Diencephalon (tissue), 1 donor: Measurements from ENCODE around the gene STAT6. TPM values are rescaled to one million over a fixed set of nuclear protein-coding genes. Genes with fewer than 3 reads are reported as not detected.

Experiments
- total RNA-seq: library from RNA; depleted of rRNA; stranded (reverse); fragments of >200 nt; gene quantifications from one replicate; pipeline ENCODE4 v1.2.3, GENCODE V29; 2014

STAT6 gene
- 8.1 TPM for total RNA-seq

GRCh38 chr12:57111031-57111734, at the start of gene STAT6:
Gene STAT6 (minus strand): TSS chr12:57111362. CDS start chr12:57108278, 3,084 bp downstream.

DNA sequence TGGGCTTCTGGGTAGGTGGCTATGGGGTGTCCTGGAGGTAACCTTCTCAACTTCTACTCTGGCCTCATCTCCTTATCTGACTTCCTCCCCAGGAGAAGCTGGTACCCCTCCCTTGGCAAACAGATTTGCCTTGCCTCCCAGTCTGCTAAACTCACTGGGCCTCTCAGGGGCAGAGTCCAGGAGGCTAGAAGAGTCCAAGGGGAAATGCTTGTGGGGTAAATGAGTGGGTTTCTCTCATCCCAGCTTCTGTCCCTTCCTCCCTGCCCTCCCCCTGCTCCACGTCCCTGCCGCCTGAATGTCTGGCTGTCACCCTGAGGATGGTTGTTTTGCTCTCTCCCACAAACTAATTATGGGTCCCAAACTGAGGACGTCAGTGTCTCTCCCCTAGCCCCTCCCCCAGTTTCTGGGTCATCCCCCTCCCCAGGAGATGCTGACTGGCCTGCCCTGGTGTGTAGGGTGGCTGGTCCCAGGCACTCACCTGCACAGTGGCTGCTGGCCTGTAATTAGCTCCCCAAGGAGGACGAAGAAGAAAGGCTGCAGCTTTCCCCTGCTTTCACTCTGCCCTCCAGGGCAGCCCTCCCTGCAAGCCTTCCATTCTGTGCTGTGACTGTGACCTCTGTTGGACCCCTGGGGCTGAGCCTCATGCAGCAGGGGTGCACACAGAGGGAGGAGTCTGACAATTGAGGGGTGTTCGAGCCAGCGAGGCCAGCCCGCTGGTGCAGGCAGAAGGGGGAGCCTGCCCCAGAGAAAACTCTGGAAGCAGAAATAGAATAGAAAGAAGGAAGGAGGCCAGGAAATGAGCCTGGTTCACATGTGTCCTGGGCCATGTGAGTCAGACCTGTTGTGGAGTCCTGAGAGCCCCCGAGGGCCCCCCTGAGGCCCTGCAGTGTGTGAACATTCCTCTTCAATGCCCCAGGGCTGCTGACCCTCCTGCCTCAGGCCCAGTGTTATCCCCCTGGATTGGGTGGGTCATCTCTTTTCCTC, 36.1 kb upstream of the STAT6 start, which contains the start of gene LRP1-AS:
TSS of gene LRP1-AS (minus strand) at position 659 of the 984 bp plus-strand sequence.

DNA sequence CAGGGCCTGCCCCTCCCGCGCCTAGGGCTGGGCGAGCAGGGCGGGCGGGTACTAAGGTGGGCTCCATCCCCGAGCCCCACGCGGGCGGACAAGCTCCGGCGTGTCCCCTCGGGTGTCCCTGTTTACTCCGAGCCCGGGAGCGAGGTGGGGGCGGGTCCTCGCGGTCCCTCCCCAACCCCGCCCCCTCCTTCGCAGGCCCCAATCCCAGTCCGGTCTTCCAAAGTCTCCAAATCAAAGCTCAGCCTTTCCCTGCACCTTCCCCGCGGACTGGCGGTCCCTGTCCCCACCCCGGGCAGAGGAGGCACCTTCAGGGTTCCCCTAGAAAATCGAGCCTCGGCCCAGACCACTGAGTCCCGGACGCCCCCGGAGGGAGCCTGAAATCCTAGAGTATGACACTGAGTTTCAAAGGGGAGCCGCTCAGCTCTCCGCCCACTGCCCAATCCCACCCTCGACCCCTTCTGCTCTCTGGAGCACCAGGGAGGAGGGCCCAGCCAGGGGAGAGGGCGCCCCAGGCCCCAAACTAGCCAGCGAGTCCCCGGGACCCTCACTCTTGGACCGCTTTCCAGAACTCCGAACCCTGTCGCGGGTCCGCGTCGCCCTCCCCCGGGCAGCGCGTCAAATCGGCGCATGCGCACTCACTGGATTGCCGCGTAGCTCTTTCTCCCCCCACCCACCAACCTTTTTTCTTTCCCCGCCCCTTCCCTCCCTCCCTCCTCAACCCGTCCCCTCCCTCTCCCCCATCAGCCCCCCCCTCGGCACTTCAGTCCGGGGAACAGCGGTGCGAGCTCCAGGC, 16.8 kb upstream of the STAT6 start, which contains the start of gene LRP1:
TSS of gene LRP1 (plus strand) at position 758 of the 793 bp plus-strand sequence. CDS start 482 bp downstream, outside the sequence.

GRCh38 chr12:57088354-57089270, 22.6 kb downstream of the STAT6 start, which contains the start of gene NAB2:
Gene NAB2 (plus strand): TSS chr12:57089114. CDS start chr12:57089272, 158 bp downstream.

DNA sequence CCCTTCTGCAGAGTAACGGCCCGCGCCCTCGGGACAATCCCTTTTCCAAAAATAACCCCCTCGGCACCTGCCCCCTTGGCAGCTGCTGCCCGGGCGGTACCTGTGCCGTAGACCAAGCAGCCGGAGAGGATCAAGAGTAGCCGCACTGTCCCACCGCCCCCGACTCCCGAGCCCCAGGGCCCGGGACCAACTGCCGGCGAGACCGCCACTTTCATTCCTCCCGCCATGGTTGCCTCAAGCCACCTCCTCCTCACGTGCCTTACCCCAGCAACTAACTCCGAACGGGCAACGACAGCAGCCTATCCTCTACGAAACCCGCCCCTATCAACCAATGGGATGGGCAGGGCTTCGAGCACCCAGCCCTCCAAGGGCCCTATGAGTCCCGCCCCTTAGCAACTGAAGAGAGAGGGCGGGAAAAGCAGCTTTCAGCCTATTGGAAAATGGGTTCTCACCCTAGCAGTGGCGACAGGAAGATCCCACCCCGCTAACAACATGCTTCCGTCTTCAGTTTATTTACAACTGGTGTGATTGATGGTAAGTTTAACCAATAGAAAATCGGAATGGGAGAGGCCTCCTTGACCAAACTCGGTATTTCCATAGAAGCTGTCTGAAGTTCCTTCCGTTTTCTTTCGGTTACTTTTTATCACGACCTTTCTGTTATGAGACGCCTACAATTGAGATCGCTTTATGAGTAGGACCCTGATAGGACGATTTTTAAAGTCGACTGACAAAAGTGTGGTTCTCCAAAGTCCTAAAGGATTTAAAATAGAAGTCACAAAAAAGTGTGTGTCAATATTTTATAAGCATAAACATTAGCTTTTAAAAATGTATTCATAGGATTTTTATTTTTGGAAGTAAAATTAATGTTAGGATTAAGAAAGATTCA, 32.4 kb downstream of the STAT6 start, which contains the start of gene NEMP1:
TSS of gene NEMP1 (minus strand) at position 273 of the 886 bp plus-strand sequence. CDS start at position 227, 46 bp downstream.

GRCh38 chr12:57049890-57050289, 61.3 kb downstream of the STAT6 start, which contains the start of gene MYO1A:
Gene MYO1A (minus strand): TSS chr12:57050129. CDS start chr12:57048323, 1,806 bp downstream.

Other genes starting within 250 kb of the STAT6 start
- 0.23 TPM for gene SDR9C7, start 177.0 kb downstream of the STAT6 start, total RNA-seq
- gene RDH16, start 153.8 kb downstream of the STAT6 start, total RNA-seq = 0.23 TPM
- gene ZBTB39, start 104.8 kb downstream of the STAT6 start, total RNA-seq = 10.1 TPM
- 5.1 TPM for gene TAC3, start 94.8 kb downstream of the STAT6 start, total RNA-seq
- not detected for gene MYO1A, start 61.2 kb downstream of the STAT6 start, total RNA-seq
- 7.6 TPM for gene NEMP1, start 32.6 kb downstream of the STAT6 start, total RNA-seq
- gene NAB2, start 22.2 kb downstream of the STAT6 start, total RNA-seq = 16.6 TPM
- 114 TPM for gene LRP1, start 17.1 kb upstream of the STAT6 start, total RNA-seq
- gene LRP1-AS, start 36.3 kb upstream of the STAT6 start, total RNA-seq = not detected
- 4.4 TPM for gene NXPH4, start 105.4 kb upstream of the STAT6 start, total RNA-seq
- gene SHMT2, start 118.3 kb upstream of the STAT6 start, total RNA-seq = 25.1 TPM
- gene STAC3, start 139.8 kb upstream of the STAT6 start, total RNA-seq = 1.4 TPM